ENCODE data around the gene METTL24. TPM values are rescaled to one million over a fixed set of nuclear protein-coding genes. Genes with fewer than 3 reads are reported as not detected.

METTL24 gene
- total and polyA plus RNA-seq, 4 donors, result 0.14 to 2.0 (median 0.91) TPM

- 95% methylated on average over 7 of the region's 7 CpGs for WGBS
- Histone ChIP-seq H3K4me3 (ENCODE audit: low read depth in 1 of 3, low read length in 3 of 3) (no peak overlapping the region), H3K27ac (ENCODE audit: low read depth in 1 of 2, low read length in 2 of 2) (no peak overlapping the region), H3K9me3 (ENCODE audit: control insufficient read depth in 4 of 4, low read length in 3 of 4) (no peaks in the 10 kb centered on the region), H3K27me3 (ENCODE audit: control insufficient read depth in 4 of 4, insufficient read depth in 4 of 4, low read length in 3 of 4) (no peaks in the 10 kb centered on the region), H3K36me3 (ENCODE audit: control insufficient read depth in 4 of 4, insufficient read depth in 3 of 4, low read depth in 1 of 4, low read length in 3 of 4) (no peaks in the 10 kb centered on the region), H3K4me1 (ENCODE audit: control insufficient read depth in 4 of 4, insufficient read depth in 4 of 4, low read length in 3 of 4) (peaks cover 0 to 9% (median 5%) of the 10 kb centered on the region in 4 donors), H3K9ac (ENCODE audit: low read depth in 1 of 2, low read length in 2 of 2) (no peak overlapping the region)
- no peak for DNase-seq (ENCODE audit: low spot score)
- TF ChIP-seq ATF3 (IDR thresholded peaks at IDR 0.05), result no peak
- no peak for TF ChIP-seq FOXA1 (IDR thresholded peaks at IDR 0.05)
- TF ChIP-seq REST (IDR thresholded peaks at IDR 0.05), result no peak
- no peak for TF ChIP-seq NR2F2 (IDR thresholded peaks at IDR 0.05)
- TF ChIP-seq FOXA2 (IDR thresholded peaks at IDR 0.05), result no peak
These were observed 37.8 kb downstream of the METTL24 start for GRCh38 chr6:110320307-110320706.

- Histone ChIP-seq H3K9ac (ENCODE audit: low read depth in 1 of 2, low read length in 2 of 2) (no peak overlapping the region), H3K36me3 (ENCODE audit: control insufficient read depth in 4 of 4, insufficient read depth in 3 of 4, low read depth in 1 of 4, low read length in 3 of 4) (no peaks in the 10 kb centered on the region), H3K27ac (ENCODE audit: low read depth in 1 of 2, low read length in 2 of 2) (no peak overlapping the region), H3K27me3 (ENCODE audit: control insufficient read depth in 4 of 4, insufficient read depth in 4 of 4, low read length in 3 of 4) (no peaks in the 10 kb centered on the region), H3K4me1 (ENCODE audit: control insufficient read depth in 4 of 4, insufficient read depth in 4 of 4, low read length in 3 of 4) (peaks cover 0 to 5% (median 2%) of the 10 kb centered on the region in 4 donors), H3K4me3 (ENCODE audit: low read depth in 1 of 3, low read length in 3 of 3) (no peak overlapping the region), H3K9me3 (ENCODE audit: control insufficient read depth in 4 of 4, low read length in 3 of 4) (no peaks in the 10 kb centered on the region)
- no peak for DNase-seq (ENCODE audit: low spot score)
- WGBS, result 93% methylated on average over 2 of the region's 2 CpGs
- TF ChIP-seq YY1 (IDR thresholded peaks at IDR 0.05), result no peak
- no peak for TF ChIP-seq JUND (IDR thresholded peaks at IDR 0.05)
- no peak for TF ChIP-seq ZBTB33 (IDR thresholded peaks at IDR 0.05)
- no peak for TF ChIP-seq REST (IDR thresholded peaks at IDR 0.05)
- no peak for TF ChIP-seq TAF1 (conservative IDR thresholded peaks at IDR 0.05)
- no peak for TF ChIP-seq HNF4A (conservative IDR thresholded peaks at IDR 0.05)
- no peak for TF ChIP-seq ATF3 (IDR thresholded peaks at IDR 0.05)
- no peak for TF ChIP-seq RXRA (IDR thresholded peaks at IDR 0.05)
These were observed 38.3 kb downstream of the METTL24 start for GRCh38 chr6:110319843-110320242.
